SK-N-MC (cell line): ENCODE results near the gene CCKAR.

Experiments
- EZH2 ChIP-seq: fragments of 200-600 bp; sonication (generic); IDR thresholded peaks from one replicate; pipeline ENCODE4 v1.6.1; 2017; ENCODE audit warnings: antibody characterized with exemption
- POLR2AphosphoS5 ChIP-seq: IDR thresholded peaks from 2 replicates; pipeline ENCODE4 v1.6.1; 2012; ENCODE audit warnings: mild to moderate bottlenecking, low read depth, low read length, borderline replicate concordance

DNA sequence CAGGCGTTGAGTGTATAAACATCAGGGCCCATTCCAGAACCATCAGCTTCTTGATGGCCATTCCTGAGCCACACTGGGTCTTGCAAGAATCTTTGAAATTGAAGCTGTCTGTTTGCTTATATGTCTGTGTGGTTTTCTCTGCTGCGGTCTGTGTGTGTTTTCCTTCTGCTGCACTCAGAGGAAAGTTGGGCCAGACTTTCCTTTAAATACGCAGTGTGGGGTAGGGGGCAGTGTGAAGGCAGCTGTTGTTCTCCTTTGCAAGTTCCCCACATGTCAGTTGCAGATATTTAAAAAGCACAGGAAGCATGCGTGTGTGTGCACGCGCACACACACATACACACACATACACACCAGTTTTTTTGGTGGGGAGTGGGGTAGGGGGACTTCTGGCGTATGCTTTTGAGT, 32.1 kb downstream of the CCKAR start:
- no peak for TF ChIP-seq EZH2
- no peak for TF ChIP-seq POLR2AphosphoS5
